ENCODE data around the gene AHNAK.

Gene AHNAK

GRCh38 chr11:62544581-62545436 is 1.8 kb downstream of the AHNAK start:
- H3K4me1 ChIP-seq (ENCODE audit: low read depth, poor library complexity, severe bottlenecking), result peaks cover 56% of the 10 kb centered on the region
- H4K20me1 ChIP-seq (ENCODE audit: insufficient read depth), result peaks cover 18% of the 10 kb centered on the region
- H3K4me2 ChIP-seq, result peak overlapping the region; percentile 99
- H3K9ac ChIP-seq, result peak overlapping the region; percentile 73
- peaks cover 67% of the 10 kb centered on the region for H3K79me2 ChIP-seq (ENCODE audit: insufficient read depth, low read depth)
- H3K36me3 ChIP-seq (ENCODE audit: insufficient read depth), result no peaks in the 10 kb centered on the region
- H2AFZ ChIP-seq (ENCODE audit: low read depth), result peak overlapping the region; percentile 3; the same call in 1 of the 2 replicates
- peak overlapping the region; percentile 79 for H3K27ac ChIP-seq
- TF ChIP-seq CTCF (conservative IDR thresholded peaks at IDR 0.05; ENCODE audit: low read depth, low read length), result no peak
- H3K4me3 ChIP-seq (IDR thresholded peaks at IDR 0.05; ENCODE audit: insufficient read depth, low read depth, low read length), result no peak overlapping the region
- no peaks in the 10 kb centered on the region for H3K27me3 ChIP-seq (ENCODE audit: insufficient read depth, low read depth)

- Histone ChIP-seq H3K79me2 (ENCODE audit: insufficient read depth, low read depth) (peaks cover 76% of the 10 kb centered on the region), H4K20me1 (ENCODE audit: insufficient read depth) (peaks cover 24% of the 10 kb centered on the region), H3K4me2 (peak overlapping the region; percentile 99)
Measured at GRCh38 chr11:62543680-62544444, 2.7 kb downstream of the AHNAK start.

GRCh38 chr11:62542750-62543567 is 3.6 kb downstream of the AHNAK start:
- Histone ChIP-seq H3K4me2 (peak overlapping the region; percentile 99), H3K9ac (peak overlapping the region; percentile 73), H2AFZ (ENCODE audit: low read depth) (peak overlapping the region; percentile 11; the same call in 1 of the 2 replicates), H3K79me2 (ENCODE audit: insufficient read depth, low read depth) (peaks cover 85% of the 10 kb centered on the region), H4K20me1 (ENCODE audit: insufficient read depth) (peaks cover 31% of the 10 kb centered on the region), H3K4me3 (IDR thresholded peaks at IDR 0.05; ENCODE audit: insufficient read depth, low read depth, low read length) (no peak overlapping the region), H3K36me3 (ENCODE audit: insufficient read depth) (no peaks in the 10 kb centered on the region), H3K4me1 (ENCODE audit: low read depth, poor library complexity, severe bottlenecking) (peaks cover 60% of the 10 kb centered on the region), H3K27ac (peak overlapping the region; percentile 79), H3K27me3 (ENCODE audit: insufficient read depth, low read depth) (no peaks in the 10 kb centered on the region)
- TF ChIP-seq CTCF (conservative IDR thresholded peaks at IDR 0.05; ENCODE audit: low read depth, low read length), result peak; percentile 94

More at GRCh38 chr11:62543680-62544444, 2.7 kb downstream of the AHNAK start:
- Histone ChIP-seq H3K4me1 (ENCODE audit: low read depth, poor library complexity, severe bottlenecking) (peaks cover 60% of the 10 kb centered on the region), H3K9ac (peak overlapping the region; percentile 73), H2AFZ (ENCODE audit: low read depth) (no peak overlapping the region), H3K4me3 (IDR thresholded peaks at IDR 0.05; ENCODE audit: insufficient read depth, low read depth, low read length) (no peak overlapping the region), H3K27me3 (ENCODE audit: insufficient read depth, low read depth) (no peaks in the 10 kb centered on the region), H3K36me3 (ENCODE audit: insufficient read depth) (no peaks in the 10 kb centered on the region), H3K27ac (peak overlapping the region; percentile 79)
- TF ChIP-seq CTCF (conservative IDR thresholded peaks at IDR 0.05; ENCODE audit: low read depth, low read length), result no peak

- H3K4me3 ChIP-seq (IDR thresholded peaks at IDR 0.05; ENCODE audit: insufficient read depth, low read depth, low read length), result no peak overlapping the region
Measured at GRCh38 chr11:62542111-62542745, 4.4 kb downstream of the AHNAK start.

More at GRCh38 chr11:62542111-62542745, 4.4 kb downstream of the AHNAK start:
- no peaks in the 10 kb centered on the region for H3K36me3 ChIP-seq (ENCODE audit: insufficient read depth)
- no peaks in the 10 kb centered on the region for H3K27me3 ChIP-seq (ENCODE audit: insufficient read depth, low read depth)
- no peak overlapping the region for H2AFZ ChIP-seq (ENCODE audit: low read depth)
- peaks cover 93% of the 10 kb centered on the region for H3K79me2 ChIP-seq (ENCODE audit: insufficient read depth, low read depth)
- peaks cover 52% of the 10 kb centered on the region for H3K4me1 ChIP-seq (ENCODE audit: low read depth, poor library complexity, severe bottlenecking)
- peak overlapping the region; percentile 73; the same call in 1 of the 2 replicates for H3K9ac ChIP-seq
- peak overlapping the region; percentile 99 for H3K4me2 ChIP-seq
- H3K27ac ChIP-seq, result peak overlapping the region; percentile 59
- no peak for TF ChIP-seq CTCF (conservative IDR thresholded peaks at IDR 0.05; ENCODE audit: low read depth, low read length)
- peaks cover 31% of the 10 kb centered on the region for H4K20me1 ChIP-seq (ENCODE audit: insufficient read depth)
